CD4-positive, alpha-beta T cell (primary cell): ENCODE measurements around the gene F11R. TPM values are rescaled to one million over a fixed set of nuclear protein-coding genes. Genes with fewer than 3 reads are reported as not detected.

ENCODE experiments used
- ATAC-seq: fragments of 200-7000 bp; cut with Tn5 transposase; one replicate; pipeline ENCODE4 v1.10.0; 2022; ENCODE audit warnings: mild to moderate bottlenecking; ENCODE audit not compliant: poor library complexity
- CTCF ChIA-PET: fragments of 350-600 bp; sonication (Branson Sonifier 250); formaldehyde crosslinking; loops from one replicate; lab custom pipeline; 2021; ENCODE audit warnings: antibody characterized with exemption, inconsistent platforms; lab: Charles Lee
- POLR2A ChIA-PET: fragments of 350-600 bp; sonication (Branson Sonifier 250); formaldehyde crosslinking; loops from one replicate; lab custom pipeline; 2021; ENCODE audit warnings: antibody characterized with exemption, inconsistent platforms; lab: Charles Lee
- DNase-seq, 14 experiments: peaks; one replicate each; pipeline ENCODE4 v3.0.0-alpha.2; 2013 to 2020; ENCODE audit warnings: mixed read lengths in 2 of 14
- H3K27ac ChIP-seq, 2 donors: one replicate each; pipeline versions ENCODE4 v1.5.1 to v1.7.0; 2013; ENCODE audit warnings: low read length in 2 of 2, low read depth in 1 of 2, mild to moderate bottlenecking in 1 of 2
- H3K27me3 ChIP-seq, 2 experiments: 1 replicate in 1 of 2; 2 replicates in 1 of 2; pipeline versions ENCODE4 v1.6.1 to v1.7.0; 2013; ENCODE audit warnings: low read length in 2 of 2, control low read depth in 1 of 2, mild to moderate bottlenecking in 1 of 2, moderate library complexity in 1 of 2; ENCODE audit not compliant: insufficient read depth in 2 of 2, control insufficient read depth in 1 of 2
- H3K36me3 ChIP-seq: one replicate; pipeline ENCODE4 v1.6.1; 2013; ENCODE audit warnings: low read length, control low read depth; ENCODE audit not compliant: insufficient read depth
- H3K4me1 ChIP-seq: one replicate; pipeline ENCODE4 v1.6.1; 2013; ENCODE audit warnings: low read length, control low read depth; ENCODE audit not compliant: insufficient read depth
- H3K4me3 ChIP-seq: one replicate; pipeline ENCODE4 v1.5.1; 2013; ENCODE audit warnings: mild to moderate bottlenecking, low read length, moderate library complexity
- H3K9me3 ChIP-seq, 2 experiments: 1 replicate in 1 of 2; 2 replicates in 1 of 2; pipeline versions ENCODE4 v1.6.1 to v1.7.0; 2013; ENCODE audit warnings: low read length in 2 of 2, mild to moderate bottlenecking in 2 of 2, control low read depth in 1 of 2, moderate library complexity in 1 of 2; ENCODE audit not compliant: control insufficient read depth in 1 of 2, insufficient read depth in 1 of 2
- H3K27ac Mint-ChIP-seq: one replicate; pipeline ENCODE4 v1.8.0; 2020; ENCODE audit warnings: mixed read lengths
- H3K27me3 Mint-ChIP-seq: one replicate; pipeline ENCODE4 v1.8.0; 2021; ENCODE audit warnings: mixed read lengths
- H3K36me3 Mint-ChIP-seq: one replicate; pipeline ENCODE4 v1.8.0; 2021; ENCODE audit warnings: low read depth, mixed read lengths
- H3K4me1 Mint-ChIP-seq: one replicate; pipeline ENCODE4 v1.8.0; 2021; ENCODE audit warnings: low read depth, mixed read lengths
- H3K4me3 Mint-ChIP-seq: one replicate; pipeline ENCODE4 v1.8.0; 2020; ENCODE audit warnings: mild to moderate bottlenecking, mixed read lengths
- H3K9me3 Mint-ChIP-seq: one replicate; pipeline ENCODE4 v1.8.0; 2020; ENCODE audit warnings: mixed read lengths
- intact Hi-C, 2 experiments: fragments of 100-400 bp; cut with DNase I in 1 of 2; cut with micrococcal nuclease in 1 of 2; formaldehyde crosslinking; loops; one replicate each; pipeline versions ENCODE4 v1.15.1 to v1.9.0; 2023 to 2025; cut with DNase I, micrococcal nuclease
- total RNA-seq, 174 experiments: library from RNA in 2 of 174; stranded (reverse) in 2 of 174; gene quantifications; one replicate each; pipeline ENCODE4 v1.2.3 and lab custom pipeline; 2021 to 2026
- TF ChIP-seq, protein P1 (sequence below): fragments of 200-600 bp; IDR thresholded peaks from one replicate; pipeline ENCODE4 v1.8.0; 2022; ENCODE audit warnings: antibody characterized with exemption, mild to moderate bottlenecking

Gene F11R
- total RNA-seq, 2 experiments from 2014 or later = 15.2 to 16.2 TPM

- Mint-ChIP-seq H3K36me3 (peaks cover 85% of the 10 kb centered on the region), H3K4me1 (peaks cover 18% of the 10 kb centered on the region), H3K27ac (peak overlapping the region; percentile 94), H3K4me3 (no peak overlapping the region), H3K9me3 (no peaks in the 10 kb centered on the region), H3K27me3 (no peaks in the 10 kb centered on the region)
- intact Hi-C loops = loop anchor here in 1 of 2 experiments (5.0 kb wide), 2 partner anchors 68 to 103 kb away; partner anchors contain the start of genes NIT1, PFDN2 and UFC1
- Histone ChIP-seq H3K4me1 (peaks cover 45% of the 10 kb centered on the region), H3K9me3 (no peaks in the 10 kb centered on the region), H3K36me3 (peaks cover 66% of the 10 kb centered on the region), H3K4me3 (no peak overlapping the region), H3K27ac (peak overlapping the region in 1 of 2 donors; percentile 33), H3K27me3 (no peaks in the 10 kb centered on the region)
- ChIA-PET CTCF (no interaction called here), POLR2A (interaction anchor here (8.4 kb wide), 1 partner anchor 20 kb away, joined by 295 read pairs; the partner anchor contains the start of gene ARHGAP30)
- DNase-seq (no peak), ATAC-seq (no peak)
- TF ChIP-seq, protein P1, sequence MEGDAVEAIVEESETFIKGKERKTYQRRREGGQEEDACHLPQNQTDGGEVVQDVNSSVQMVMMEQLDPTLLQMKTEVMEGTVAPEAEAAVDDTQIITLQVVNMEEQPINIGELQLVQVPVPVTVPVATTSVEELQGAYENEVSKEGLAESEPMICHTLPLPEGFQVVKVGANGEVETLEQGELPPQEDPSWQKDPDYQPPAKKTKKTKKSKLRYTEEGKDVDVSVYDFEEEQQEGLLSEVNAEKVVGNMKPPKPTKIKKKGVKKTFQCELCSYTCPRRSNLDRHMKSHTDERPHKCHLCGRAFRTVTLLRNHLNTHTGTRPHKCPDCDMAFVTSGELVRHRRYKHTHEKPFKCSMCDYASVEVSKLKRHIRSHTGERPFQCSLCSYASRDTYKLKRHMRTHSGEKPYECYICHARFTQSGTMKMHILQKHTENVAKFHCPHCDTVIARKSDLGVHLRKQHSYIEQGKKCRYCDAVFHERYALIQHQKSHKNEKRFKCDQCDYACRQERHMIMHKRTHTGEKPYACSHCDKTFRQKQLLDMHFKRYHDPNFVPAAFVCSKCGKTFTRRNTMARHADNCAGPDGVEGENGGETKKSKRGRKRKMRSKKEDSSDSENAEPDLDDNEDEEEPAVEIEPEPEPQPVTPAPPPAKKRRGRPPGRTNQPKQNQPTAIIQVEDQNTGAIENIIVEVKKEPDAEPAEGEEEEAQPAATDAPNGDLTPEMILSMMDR = no peak
Observed at GRCh38 chr1:161048949-161049722, 28.2 kb upstream of the F11R start.

DNA sequence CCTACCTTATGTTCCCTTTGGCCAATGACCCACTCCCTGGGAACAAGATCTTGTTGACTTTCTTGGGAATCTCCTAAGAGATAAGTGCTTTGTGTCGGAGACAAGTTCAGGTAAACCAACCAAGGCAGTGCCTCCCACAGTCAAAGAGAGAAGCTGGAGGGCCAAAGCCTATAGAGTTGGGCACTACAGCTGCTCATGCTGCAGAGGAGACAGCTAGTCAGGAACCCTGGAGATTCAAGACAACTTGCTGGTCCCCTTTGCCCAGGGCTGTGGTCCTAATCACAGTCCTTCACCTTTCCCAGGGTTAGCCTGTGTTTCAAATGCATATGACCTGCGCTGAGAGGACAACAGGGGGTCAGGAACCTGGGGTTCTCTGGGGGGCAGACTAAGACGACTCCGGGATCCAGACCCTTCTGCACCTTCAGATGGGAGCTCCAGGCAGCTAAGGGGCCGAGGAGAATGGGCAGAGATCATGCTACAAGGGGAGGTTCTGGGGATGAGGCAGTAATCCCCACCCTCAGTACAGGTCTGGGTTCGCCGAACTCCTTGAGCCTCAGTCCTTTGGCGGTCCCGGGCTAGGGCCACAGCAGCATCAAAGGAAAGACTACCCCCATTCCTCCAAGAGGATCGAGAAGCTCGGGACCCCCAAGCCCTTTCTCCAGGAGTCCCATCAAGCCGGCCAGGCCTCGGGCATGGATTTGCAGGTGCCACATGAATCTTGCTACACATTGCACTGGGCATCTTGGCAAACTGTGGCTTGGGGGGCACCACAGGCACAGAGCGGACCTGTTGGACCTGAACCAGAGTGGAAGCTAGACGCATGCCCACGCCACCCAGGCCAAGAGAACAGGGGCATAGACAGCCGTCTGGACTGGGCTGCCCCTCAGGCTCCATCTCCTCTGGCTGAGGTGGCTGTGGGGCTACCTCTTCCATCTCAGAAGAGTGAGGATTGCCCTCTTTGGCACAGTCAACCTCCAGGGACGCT, 26.8 kb upstream of the F11R start:
- CTCF ChIA-PET = interaction anchor here (0.6 to 5.3 kb wide), 6 partner anchors 12 to 49 kb away, joined by 3 to 34 read pairs (median 10); partner anchors contain the start of gene KLHDC9

More for the DNA sequence above, 26.8 kb upstream of the F11R start:
- Mint-ChIP-seq H3K27me3 (no peaks in the 10 kb centered on the region), H3K36me3 (peaks cover 78% of the 10 kb centered on the region), H3K4me1 (peaks cover 27% of the 10 kb centered on the region), H3K9me3 (no peaks in the 10 kb centered on the region), H3K27ac (peak overlapping the region; percentile 94), H3K4me3 (peak overlapping the region; percentile 70)
- TF ChIP-seq, protein P1 = no peak
- Histone ChIP-seq H3K27ac (peak overlapping the region in 1 of 2 donors; percentile 96), H3K4me3 (no peak overlapping the region), H3K4me1 (peaks cover 49% of the 10 kb centered on the region), H3K27me3 (no peaks in the 10 kb centered on the region), H3K9me3 (no peaks in the 10 kb centered on the region), H3K36me3 (peaks cover 58% of the 10 kb centered on the region)
- intact Hi-C loops = loop anchor here (2.0 to 5.0 kb wide), 3 partner anchors 21 to 105 kb away; partner anchors contain the start of genes ARHGAP30 (in 1 of the 2), NIT1 (in 1 of the 2), PFDN2 (in 1 of the 2) and UFC1 (in 1 of the 2)
- POLR2A ChIA-PET = interaction anchor here (1.0 to 8.4 kb wide), 5 partner anchors 10 to 110 kb away, joined by 3 to 295 read pairs (median 18); partner anchors contain the start of genes ARHGAP30, KLHDC9 and TSTD1
- DNase-seq (peak in 1 of 14 experiments; percentile 26), ATAC-seq (no peak)
